ENCODE data around the gene ZNF225.
A peak's percentile ranks its signal among the peaks of the same experiment; 100 is the strongest.
"Not testable (repeated sequence)": the region's sequence is repeated elsewhere in the genome, so short reads cannot be mapped to it uniquely, and the experiment has no call there.

The ZNF225 gene

DNA sequence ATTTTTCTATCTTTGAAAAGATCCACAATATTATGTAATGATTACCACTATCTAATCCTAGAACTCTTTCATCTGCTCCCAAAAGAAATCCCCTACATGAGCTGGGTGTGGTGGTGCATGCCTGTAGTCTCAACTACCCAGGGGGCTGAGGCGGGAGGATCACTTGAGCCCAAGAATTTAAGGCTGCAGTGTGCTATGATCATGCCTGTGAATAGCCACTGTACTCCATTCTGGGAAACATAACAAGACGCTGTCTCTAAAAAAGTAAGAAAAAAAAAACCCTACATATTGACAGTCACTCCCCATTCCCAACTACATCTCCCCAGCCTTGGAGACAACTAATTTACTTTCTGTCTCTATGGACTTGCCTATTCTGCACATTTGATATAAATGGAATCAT is 50.6 kb downstream of the ZNF225 start:
- Histone ChIP-seq H3K4me1 (peaks cover 0 to 10% (median 8%) of the 10 kb centered on the region in 4 donors), H3K27ac (no peak overlapping the region), H3K4me3 (no peak overlapping the region), H3K9me3 (peaks cover under 1 to 66% (median 36%) of the 10 kb centered on the region in 3 donors), H3K36me3 (peaks cover 27 to 28% (median 28%) of the 10 kb centered on the region in 3 donors), H3K27me3 (no peaks in the 10 kb centered on the region)
- intact Hi-C loops (cut with DNase I; ENCODE audit: low total_unique reads), result loop anchor here (10.0 kb wide), 1 partner anchor 49 kb away; the partner anchor contains the start of gene ZNF225
- TF ChIP-seq CTCF (IDR thresholded peaks at IDR 0.05), result no peak
- DNase-seq, result no peak

DNA sequence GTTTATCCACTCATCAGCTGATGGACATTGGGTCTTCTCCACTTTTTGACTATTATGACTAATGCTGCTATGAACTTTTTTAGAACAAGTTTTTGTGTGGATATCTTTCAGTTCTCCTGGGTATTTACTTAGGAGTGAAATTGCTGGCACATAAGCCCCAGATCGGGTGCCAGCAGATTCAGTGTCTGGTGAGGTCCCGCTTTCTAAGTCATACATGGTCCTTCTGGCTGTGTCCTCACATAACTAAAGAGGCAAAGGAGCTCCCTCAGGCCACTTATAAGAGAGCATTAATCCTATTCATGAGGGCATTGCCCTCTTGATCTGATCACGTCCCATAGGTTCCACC is 51.1 kb downstream of the ZNF225 start:
- no peak for TF ChIP-seq CTCF (IDR thresholded peaks at IDR 0.05)
- H3K4me3 ChIP-seq, result peak overlapping the region; percentile 66 to 75
- H3K27ac ChIP-seq, result peak overlapping the region; percentile 86
- H3K4me1 ChIP-seq, result peaks cover 0 to 10% (median 8%) of the 10 kb centered on the region in 4 donors
- no peaks in the 10 kb centered on the region for H3K27me3 ChIP-seq
- intact Hi-C loops (cut with DNase I; ENCODE audit: low total_unique reads), result loop anchor here (10.0 kb wide), 1 partner anchor 49 kb away; the partner anchor contains the start of gene ZNF225
- peaks cover 31 to 34% (median 33%) of the 10 kb centered on the region in 3 donors for H3K36me3 ChIP-seq
- peaks cover 0 to 66% (median 31%) of the 10 kb centered on the region in 3 donors for H3K9me3 ChIP-seq
- no peak for DNase-seq

DNA sequence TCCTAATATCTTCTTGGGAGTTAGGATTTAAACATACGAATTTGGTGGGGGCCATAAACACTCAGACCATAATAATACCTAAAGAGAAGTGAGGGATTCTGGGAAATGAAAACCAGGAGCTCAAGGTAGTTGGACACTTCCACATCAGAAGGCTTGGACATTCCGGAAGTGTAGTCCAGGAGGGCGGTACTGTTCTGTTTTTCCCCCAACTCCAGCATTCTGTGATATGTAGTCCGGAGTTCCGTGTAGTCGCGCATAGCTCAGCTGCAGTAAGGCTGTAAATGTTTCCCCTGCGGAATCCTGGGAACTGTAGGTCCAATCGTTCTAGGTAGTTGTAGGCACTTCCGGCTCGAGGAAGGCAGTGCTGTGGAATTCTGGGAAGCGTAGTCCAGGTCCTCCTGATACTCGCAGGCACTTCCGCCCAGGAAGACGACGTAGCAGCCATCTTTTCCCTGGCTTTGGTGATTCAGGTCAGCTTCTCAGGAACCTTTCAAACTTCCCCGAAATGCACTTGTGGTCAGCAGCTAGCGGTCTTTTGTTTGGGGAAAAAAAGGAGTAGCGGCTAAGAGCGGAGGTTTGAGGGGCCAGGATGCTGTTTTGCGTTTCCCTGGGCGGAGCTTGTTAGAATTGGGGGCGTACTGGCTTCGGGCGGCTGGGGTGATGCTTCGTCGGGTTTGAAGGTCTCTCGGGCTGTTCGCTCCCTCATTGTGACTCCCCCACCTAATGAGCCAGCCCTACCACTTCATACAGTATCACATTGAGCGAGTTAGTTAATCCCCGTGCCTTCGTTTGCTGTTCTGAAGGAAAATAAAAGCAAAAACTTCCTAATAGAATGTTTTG is 51.7 kb downstream of the ZNF225 start, which contains the start of gene ZNF226:
Gene ZNF226, plus strand, starts transcription at position 428 of the 840 bp plus-strand sequence. CDS start 4,981 bp downstream, outside the sequence.
- DNase-seq, result peak; percentile 94 to 95
- Histone ChIP-seq H3K4me1 (peaks cover 0 to 10% (median 8%) of the 10 kb centered on the region in 4 donors), H3K9me3 (peaks cover 0 to 66% (median 31%) of the 10 kb centered on the region in 3 donors), H3K4me3 (peak within 1 kb of the TSS; percentile 66 to 75), H3K27me3 (no peaks in the 10 kb centered on the region), H3K36me3 (peaks cover 37 to 40% (median 39%) of the 10 kb centered on the region in 3 donors), H3K27ac (peak within 1 kb of the TSS; percentile 86)
- intact Hi-C loops (cut with DNase I; ENCODE audit: low total_unique reads), result loop anchor here (5.0 to 10.0 kb wide), 2 partner anchors 42 to 50 kb away; partner anchors contain the start of gene ZNF225
- TF ChIP-seq CTCF (IDR thresholded peaks at IDR 0.05), result no peak

DNA sequence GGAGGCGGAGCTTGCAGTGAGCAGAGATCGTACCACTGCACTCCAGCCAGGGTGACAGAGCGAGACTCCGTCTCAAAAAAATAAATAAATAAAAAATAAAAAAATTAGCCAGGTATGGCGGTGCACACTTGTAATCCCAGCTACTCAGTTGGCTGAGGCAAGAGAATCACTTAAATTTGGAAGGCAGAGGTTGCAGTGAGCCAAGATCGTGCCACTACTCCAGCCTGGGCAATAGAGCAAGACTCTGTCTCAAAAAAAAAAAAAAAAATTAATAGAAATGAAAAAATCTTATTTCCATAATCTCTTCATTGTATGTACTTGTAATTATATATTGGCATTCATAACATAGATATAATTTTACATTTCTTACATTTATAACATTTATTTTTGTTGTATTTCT is 57.5 kb downstream of the ZNF225 start:
- H3K4me1 ChIP-seq; H3K27ac ChIP-seq; H3K4me3 ChIP-seq; DNase-seq; H3K27me3 ChIP-seq; intact Hi-C loops (cut with DNase I; ENCODE audit: low total_unique reads): not testable (repeated sequence)
- peaks cover under 1 to 88% (median 59%) of the 10 kb centered on the region in 3 donors for H3K9me3 ChIP-seq
- peaks cover 95 to 97% (median 96%) of the 10 kb centered on the region in 3 donors for H3K36me3 ChIP-seq

DNA sequence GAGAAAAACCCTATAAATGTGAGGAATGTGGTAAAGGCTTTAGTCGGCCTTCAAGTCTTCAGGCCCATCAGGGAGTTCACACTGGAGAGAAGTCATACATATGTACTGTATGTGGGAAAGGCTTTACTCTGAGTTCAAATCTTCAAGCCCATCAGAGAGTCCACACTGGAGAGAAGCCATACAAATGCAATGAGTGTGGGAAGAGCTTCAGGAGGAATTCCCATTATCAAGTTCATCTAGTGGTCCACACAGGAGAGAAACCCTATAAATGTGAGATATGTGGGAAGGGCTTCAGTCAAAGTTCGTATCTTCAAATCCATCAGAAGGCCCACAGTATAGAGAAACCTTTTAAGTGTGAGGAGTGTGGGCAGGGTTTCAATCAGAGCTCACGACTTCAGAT is 63.4 kb downstream of the ZNF225 start:
- Histone ChIP-seq H3K27me3 (no peaks in the 10 kb centered on the region), H3K9me3 (peaks cover 11 to 100% (median 98%) of the 10 kb centered on the region in 3 donors), H3K36me3 (peaks cover 57 to 83% (median 62%) of the 10 kb centered on the region in 3 donors), H3K27ac (no peak overlapping the region), H3K4me3 (no peak overlapping the region), H3K4me1 (no peaks in the 10 kb centered on the region)
- intact Hi-C loops (cut with DNase I; ENCODE audit: low total_unique reads), result no loop called here
- DNase-seq, result no peak
- TF ChIP-seq CTCF (IDR thresholded peaks at IDR 0.05), result no peak

GRCh38 chr19:44180968-44181367 is 67.8 kb downstream of the ZNF225 start:
- Histone ChIP-seq H3K27ac (no peak overlapping the region), H3K9me3 (peaks cover 22 to 99% (median 90%) of the 10 kb centered on the region in 3 donors), H3K4me1 (no peaks in the 10 kb centered on the region), H3K36me3 (peaks cover 13 to 44% (median 19%) of the 10 kb centered on the region in 3 donors), H3K27me3 (no peaks in the 10 kb centered on the region), H3K4me3 (no peak overlapping the region)
- TF ChIP-seq CTCF (IDR thresholded peaks at IDR 0.05), result no peak
- intact Hi-C loops (cut with DNase I; ENCODE audit: low total_unique reads), result no loop called here
- DNase-seq, result no peak

Measured in tibial artery (tissue), 4 donors.